IMR-90 (cell line): Measurements from ENCODE around the gene RNU1-4. TPM values are rescaled to one million over a fixed set of nuclear protein-coding genes. Genes with fewer than 3 reads are reported as not detected.
"Not testable (repeated sequence)": the region's sequence is repeated elsewhere in the genome, so short reads cannot be mapped to it uniquely, and the experiment has no call there.

Experiments
- ATAC-seq: fragments of 200-7000 bp; cut with Tn5 transposase; 2 replicates; pipeline ENCODE4 v1.9.1; 2020; ENCODE audit warnings: low read depth, mild to moderate bottlenecking, moderate library complexity
- BruUV-seq: library from RNA; stranded (reverse); fragments of 400-500 nt; replicated peaks from 2 replicates; lab custom pipeline; 2021; lab: Mats Ljungman, UMichigan
- CTCF ChIA-PET: fragments of 300-600 bp; formaldehyde crosslinking; extraction: SDS; loops from one replicate; lab custom pipeline; 2021; ENCODE audit warnings: antibody characterized with exemption; lab: Yijun Ruan, JAX
- POLR2A ChIA-PET: fragments of 300-600 bp; sonication (Branson Sonifier 250); formaldehyde crosslinking; loops from one replicate; lab custom pipeline; 2022; ENCODE audit warnings: antibody characterized with exemption; ENCODE audit not compliant: unreplicated experiment; lab: Charles Lee
- DNase-seq: peaks from one replicate; pipeline ENCODE4 v3.0.0; 2013
- H2AFZ ChIP-seq: replicated peaks from 2 replicates; pipeline ENCODE3; 2013; ENCODE audit warnings: low read length, mild to moderate bottlenecking; ENCODE audit not compliant: poor library complexity
- H2AK5ac ChIP-seq: 2 replicates; pipeline ENCODE4 v1.6.1; 2013; ENCODE audit warnings: low read depth, low read length, inconsistent platforms
- H2AK9ac ChIP-seq: replicated peaks from 2 replicates; pipeline ENCODE3; 2013; ENCODE audit warnings: mild to moderate bottlenecking, low read depth, low read length, moderate library complexity; ENCODE audit not compliant: poor library complexity
- H2BK120ac ChIP-seq: 2 replicates; pipeline ENCODE4 v1.6.1; 2013; ENCODE audit warnings: low read depth, low read length, inconsistent platforms
- H2BK15ac ChIP-seq: 3 replicates; pipeline ENCODE4 v1.6.1; 2013; ENCODE audit warnings: low read depth, low read length, inconsistent platforms
- H2BK20ac ChIP-seq: 2 replicates; pipeline ENCODE4 v1.6.1; 2013; ENCODE audit warnings: low read depth, mild to moderate bottlenecking, inconsistent platforms, low read length, moderate library complexity
- H2BK5ac ChIP-seq: 2 replicates; pipeline ENCODE4 v1.6.1; 2013; ENCODE audit warnings: mild to moderate bottlenecking, low read depth, low read length, inconsistent platforms; ENCODE audit not compliant: poor library complexity, severe bottlenecking
- H3K14ac ChIP-seq: replicated peaks from 2 replicates; pipeline ENCODE4 v1.6.1; 2013; ENCODE audit warnings: low read depth, low read length, inconsistent platforms
- H3K18ac ChIP-seq: 2 replicates; pipeline ENCODE4 v1.6.1; 2013; ENCODE audit warnings: low read depth, low read length, control low read depth
- H3K23ac ChIP-seq: 2 replicates; pipeline ENCODE4 v1.6.1; 2013; ENCODE audit warnings: low read depth, low read length, inconsistent platforms
- H3K27ac ChIP-seq: 2 replicates; pipeline ENCODE4 v1.5.1; 2013; ENCODE audit warnings: mild to moderate bottlenecking, control low read depth, low read length; ENCODE audit not compliant: insufficient read depth
- H3K27me3 ChIP-seq: 2 replicates; pipeline ENCODE4 v1.6.1; 2013; ENCODE audit warnings: low read length; ENCODE audit not compliant: control insufficient read depth, insufficient read depth
- H3K36me3 ChIP-seq: 2 replicates; pipeline ENCODE4 v1.6.1; 2013; ENCODE audit warnings: low read length, mixed read lengths; ENCODE audit not compliant: control insufficient read depth, insufficient read depth
- H3K4ac ChIP-seq: 2 replicates; pipeline ENCODE4 v1.6.1; 2013; ENCODE audit warnings: low read depth, low read length, inconsistent platforms
- H3K4me1 ChIP-seq: 2 replicates; pipeline ENCODE4 v1.6.1; 2013; ENCODE audit warnings: low read length, mixed read lengths; ENCODE audit not compliant: control insufficient read depth, insufficient read depth
- H3K4me2 ChIP-seq: 2 replicates; pipeline ENCODE4 v1.6.1; 2013; ENCODE audit warnings: low read depth, mild to moderate bottlenecking, control low read depth, low read length, moderate library complexity
- H3K4me3 ChIP-seq: 2 replicates; pipeline ENCODE4 v1.5.1; 2013; ENCODE audit warnings: low read depth, mild to moderate bottlenecking, control low read depth, low read length, moderate library complexity; ENCODE audit not compliant: insufficient read depth
- H3K56ac ChIP-seq: 2 replicates; pipeline ENCODE4 v1.6.1; 2013; ENCODE audit warnings: low read length, inconsistent platforms; ENCODE audit not compliant: insufficient read depth; ENCODE audit errors: extremely low read depth
- H3K79me1 ChIP-seq, 2 experiments: 2 replicates each; pipeline ENCODE4 v1.6.1; 2013; ENCODE audit warnings: low read length in 2 of 2, inconsistent platforms in 1 of 2, low read depth in 1 of 2
- H3K9ac ChIP-seq: 2 replicates; pipeline ENCODE4 v1.6.1; 2013; ENCODE audit warnings: low read depth, low read length, control low read depth
- H3K9me1 ChIP-seq: 2 replicates; pipeline ENCODE4 v1.6.1; 2013; ENCODE audit warnings: low read length, inconsistent platforms; ENCODE audit not compliant: insufficient read depth
- H3K9me3 ChIP-seq: 2 replicates; pipeline ENCODE4 v1.6.1; 2013; ENCODE audit warnings: low read length; ENCODE audit not compliant: control insufficient read depth, insufficient read depth
- H4K20me1 ChIP-seq: 2 replicates; pipeline ENCODE4 v1.6.1; 2013; ENCODE audit warnings: low read length, inconsistent platforms; ENCODE audit not compliant: insufficient read depth
- H4K5ac ChIP-seq: 2 replicates; pipeline ENCODE4 v1.6.1; 2013; ENCODE audit warnings: mild to moderate bottlenecking, low read depth, low read length, control low read depth
- H4K8ac ChIP-seq, 2 experiments: 2 replicates each; pipeline ENCODE4 v1.6.1; 2013; ENCODE audit warnings: low read depth in 2 of 2, low read length in 2 of 2, control low read depth in 1 of 2, inconsistent platforms in 1 of 2
- H4K91ac ChIP-seq: 2 replicates; pipeline ENCODE4 v1.6.1; 2013; ENCODE audit warnings: low read depth, low read length, inconsistent platforms; ENCODE audit not compliant: insufficient read depth
- WGBS, 2 experiments: methylation state at CpG; one replicate each; pipeline versions ENCODE4 v1.1.5 to v1.1.7; 2013; ENCODE audit warnings: missing lambda C conversion rate in 2 of 2; ENCODE audit not compliant: insufficient read length in 1 of 2; ENCODE audit errors: extremely low coverage in 2 of 2; 5-methylcytosine and 5-hydroxymethylcytosine counted together
- dilution Hi-C: fragments of 300-500 bp; cut with HindIII; formaldehyde crosslinking; loops from one replicate; pipeline ENCODE4 v1.14.3; 2018; ENCODE audit warnings: low sequenced_read_pairs; ENCODE audit not compliant: unreplicated experiment
- in situ Hi-C: fragments of 300-500 bp; cut with MboI; formaldehyde crosslinking; loops from 3 replicates; pipeline ENCODE4 v1.14.3; 2019; ENCODE audit warnings: low sequenced_read_pairs, inconsistent platforms, mixed read lengths
- intact Hi-C: fragments of 100-400 bp; cut with micrococcal nuclease; formaldehyde crosslinking; loops from 2 replicates; pipeline ENCODE4 v1.10.0; 2022
- polyA plus RNA-seq, 3 experiments: library from polyadenylated mRNA; depleted of rRNA; stranded (reverse); fragments of >200 nt; gene quantifications; 2 replicates each; pipeline ENCODE4 v1.2.3, GENCODE V29; 2012; ENCODE audit warnings: low replicate concordance in 1 of 3
- total RNA-seq: library from RNA; depleted of rRNA; stranded (reverse); fragments of >200 nt; gene quantifications from 2 replicates; pipeline ENCODE4 v1.2.3, GENCODE V29; 2012

RNU1-4 gene
- total and polyA plus RNA-seq, 2 of the 4 experiments (the other 2 are of a cell fraction): under 0.01 TPM; not detected in 1

- CTCF ChIA-PET, H4K5ac ChIP-seq, H2BK120ac ChIP-seq, H3K18ac ChIP-seq, H2AK9ac ChIP-seq, DNase-seq, H3K4ac ChIP-seq, H3K27me3 ChIP-seq, H3K4me1 ChIP-seq, H4K20me1 ChIP-seq, dilution Hi-C loops, H4K8ac ChIP-seq, H3K9me1 ChIP-seq, H4K91ac ChIP-seq, H3K23ac ChIP-seq, H2AK5ac ChIP-seq, ATAC-seq, in situ Hi-C loops, H3K36me3 ChIP-seq, H3K14ac ChIP-seq, H3K9me3 ChIP-seq, H3K79me1 ChIP-seq, H2BK20ac ChIP-seq, H3K56ac ChIP-seq, H3K27ac ChIP-seq, H3K9ac ChIP-seq, H3K4me2 ChIP-seq, H3K4me3 ChIP-seq, POLR2A ChIA-PET, H2AFZ ChIP-seq, BruUV-seq, H2BK5ac ChIP-seq, intact Hi-C loops, H2BK15ac ChIP-seq: not testable (repeated sequence)
- WGBS, 2 experiments: no CpG with 5 or more reads among the region's 40 CpGs
Measured at GRCh38 chr1:16759041-16759493, 18.8 kb downstream of the RNU1-4 start.

GRCh38 chr1:16759650-16760455 lies 19.5 kb downstream of the RNU1-4 start:
- H2BK120ac ChIP-seq, H3K9me3 ChIP-seq, H4K5ac ChIP-seq, H3K27ac ChIP-seq, H3K4me2 ChIP-seq, H3K4ac ChIP-seq, H3K14ac ChIP-seq, H3K23ac ChIP-seq, POLR2A ChIA-PET, H3K4me1 ChIP-seq, dilution Hi-C loops, H3K79me1 ChIP-seq, DNase-seq, H3K36me3 ChIP-seq, H3K9ac ChIP-seq, in situ Hi-C loops, H3K4me3 ChIP-seq, H3K27me3 ChIP-seq, H2AFZ ChIP-seq, H2BK20ac ChIP-seq, H2BK15ac ChIP-seq, CTCF ChIA-PET, H3K56ac ChIP-seq, ATAC-seq, BruUV-seq, intact Hi-C loops, H4K8ac ChIP-seq, H4K20me1 ChIP-seq, H3K9me1 ChIP-seq, H3K18ac ChIP-seq, H2BK5ac ChIP-seq, H2AK5ac ChIP-seq, H2AK9ac ChIP-seq, H4K91ac ChIP-seq: not testable (repeated sequence)
- WGBS, 2 experiments: no CpG with 5 or more reads among the region's 62 CpGs
